AG04449 (cell line): ENCODE measurements around the gene STEAP2.
"Not testable (repeated sequence)": the region's sequence is repeated elsewhere in the genome, so short reads cannot be mapped to it uniquely, and the experiment has no call there.

Source experiments
- CTCF ChIA-PET: fragments of 350-600 bp; formaldehyde crosslinking; extraction: SDS; loops from one replicate; lab custom pipeline; 2021; ENCODE audit warnings: antibody characterized with exemption; lab: Yijun Ruan, JAX
- POLR2A ChIA-PET: fragments of 400-600, 350-600 bp; formaldehyde crosslinking; extraction: SDS; loops from one replicate; lab custom pipeline; 2020; ENCODE audit warnings: antibody characterized with exemption, inconsistent platforms; lab: Yijun Ruan, JAX
- DNase-seq: peaks from one replicate; pipeline ENCODE4 v3.0.0-alpha.2; 2010; ENCODE audit warnings: low read depth, low spot score
- H3K4me3 ChIP-seq: 2 replicates; pipeline ENCODE4 v1.5.1; 2011; ENCODE audit warnings: low read depth, mild to moderate bottlenecking, control low read depth, low read length
- TF ChIP-seq, protein P1 (sequence below): IDR thresholded peaks from one replicate; pipeline ENCODE4 v1.5.1; 2011; ENCODE audit warnings: mild to moderate bottlenecking, moderate library complexity, low read length, control low read depth, inconsistent platforms; ENCODE audit not compliant: insufficient read depth; ENCODE audit errors: missing control alignments

The STEAP2 gene

GRCh38 chr7:90244909-90245851, 33.6 kb downstream of the STEAP2 start, which contains the start of gene CFAP69:
Gene CFAP69, plus strand, starts transcription at chr7:90245174. Its CDS starts 251 bp downstream, at chr7:90245425.
- ChIA-PET CTCF (interaction anchor here (0.6 to 2.0 kb wide), 8 partner anchors 9 to 93 kb away, joined by 3 to 9 read pairs (median 3); partner anchors contain the start of genes STEAP1 and STEAP2), POLR2A (no interaction called here)
- TF ChIP-seq, protein P1, sequence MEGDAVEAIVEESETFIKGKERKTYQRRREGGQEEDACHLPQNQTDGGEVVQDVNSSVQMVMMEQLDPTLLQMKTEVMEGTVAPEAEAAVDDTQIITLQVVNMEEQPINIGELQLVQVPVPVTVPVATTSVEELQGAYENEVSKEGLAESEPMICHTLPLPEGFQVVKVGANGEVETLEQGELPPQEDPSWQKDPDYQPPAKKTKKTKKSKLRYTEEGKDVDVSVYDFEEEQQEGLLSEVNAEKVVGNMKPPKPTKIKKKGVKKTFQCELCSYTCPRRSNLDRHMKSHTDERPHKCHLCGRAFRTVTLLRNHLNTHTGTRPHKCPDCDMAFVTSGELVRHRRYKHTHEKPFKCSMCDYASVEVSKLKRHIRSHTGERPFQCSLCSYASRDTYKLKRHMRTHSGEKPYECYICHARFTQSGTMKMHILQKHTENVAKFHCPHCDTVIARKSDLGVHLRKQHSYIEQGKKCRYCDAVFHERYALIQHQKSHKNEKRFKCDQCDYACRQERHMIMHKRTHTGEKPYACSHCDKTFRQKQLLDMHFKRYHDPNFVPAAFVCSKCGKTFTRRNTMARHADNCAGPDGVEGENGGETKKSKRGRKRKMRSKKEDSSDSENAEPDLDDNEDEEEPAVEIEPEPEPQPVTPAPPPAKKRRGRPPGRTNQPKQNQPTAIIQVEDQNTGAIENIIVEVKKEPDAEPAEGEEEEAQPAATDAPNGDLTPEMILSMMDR: peak; percentile 53
- no peak for DNase-seq
- H3K4me3 ChIP-seq: peak within 1 kb of the TSS; percentile 90

DNA sequence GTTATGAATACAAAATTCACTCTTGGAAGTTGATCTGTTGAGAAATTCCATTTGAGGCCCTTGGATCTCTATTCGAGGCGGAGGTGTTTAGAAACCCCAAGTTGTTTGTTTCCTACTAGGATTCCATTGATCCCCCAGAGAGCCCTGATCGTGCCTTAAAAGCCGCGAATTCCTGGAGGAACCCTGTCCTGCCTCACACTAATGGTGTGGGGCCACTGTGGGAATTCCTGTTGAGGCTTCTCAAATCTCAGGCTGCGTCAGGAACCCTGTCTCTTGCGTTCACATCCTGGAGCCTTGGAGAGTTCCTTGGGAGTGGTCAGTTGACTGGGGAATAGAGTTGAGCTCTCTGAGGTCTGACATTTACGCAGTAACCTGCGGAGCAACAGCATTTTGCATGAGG, 34.6 kb downstream of the STEAP2 start:
- peak overlapping the region; percentile 25; the same call in 1 of the 2 replicates for H3K4me3 ChIP-seq
- POLR2A ChIA-PET: no interaction called here
- TF ChIP-seq, protein P1: no peak
- DNase-seq: no peak
- CTCF ChIA-PET: interaction anchor here (0.6 to 2.0 kb wide), 5 partner anchors 9 to 92 kb away, joined by 3 to 6 read pairs (median 3); partner anchors contain the start of gene STEAP1

- no peak for DNase-seq
- ChIA-PET POLR2A (no interaction called here), CTCF (interaction anchor here (1.4 to 1.5 kb wide), 3 partner anchors 10 to 179 kb away, joined by 3 to 4 read pairs (median 4); no protein-coding TSS in a partner anchor)
- H3K4me3 ChIP-seq: no peak overlapping the region
- TF ChIP-seq, protein P1: no peak
Measured at GRCh38 chr7:90248706-90249105, 37.2 kb downstream of the STEAP2 start.

GRCh38 chr7:90250601-90251303, 39.2 kb downstream of the STEAP2 start:
- ChIA-PET POLR2A (no interaction called here), CTCF (interaction anchor here (1.3 to 2.0 kb wide), 3 partner anchors 93 to 177 kb away, joined by 3 to 11 read pairs (median 8); partner anchors contain the start of gene STEAP1)
- TF ChIP-seq, protein P1: no peak
- no peak for DNase-seq
- no peak overlapping the region for H3K4me3 ChIP-seq

- CTCF ChIA-PET: interaction anchor here (1.3 to 2.0 kb wide), 3 partner anchors 93 to 176 kb away, joined by 3 to 11 read pairs (median 8); partner anchors contain the start of gene STEAP1
- no peak overlapping the region for H3K4me3 ChIP-seq
- DNase-seq: no peak
- TF ChIP-seq, protein P1: no peak
- POLR2A ChIA-PET: no interaction called here
Measured at GRCh38 chr7:90251304-90251635, 39.7 kb downstream of the STEAP2 start.

DNA sequence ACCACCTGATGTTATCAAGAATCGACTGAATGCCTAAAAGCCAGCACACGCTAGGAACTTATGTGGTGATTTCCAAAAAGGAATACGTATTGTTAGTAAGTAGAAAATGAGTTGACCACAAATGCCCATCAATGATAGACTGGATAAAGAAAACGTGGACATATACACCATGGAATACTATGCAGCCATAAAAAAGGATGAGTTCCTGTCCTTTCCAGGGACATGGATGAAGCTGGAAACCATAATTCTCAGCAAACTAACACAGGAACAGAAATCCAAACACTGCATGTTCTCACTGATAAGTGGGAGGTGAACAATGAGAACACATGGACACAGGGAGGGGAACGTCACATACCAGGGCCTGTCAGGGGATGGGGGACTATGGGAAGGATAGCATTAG, 44.5 kb downstream of the STEAP2 start:
- POLR2A ChIA-PET, H3K4me3 ChIP-seq: not testable (repeated sequence)

More for the DNA sequence above, 44.5 kb downstream of the STEAP2 start:
- CTCF ChIA-PET, DNase-seq: not testable (repeated sequence)
